ENCODE results near the gene RHPN2.

The RHPN2 gene

DNA sequence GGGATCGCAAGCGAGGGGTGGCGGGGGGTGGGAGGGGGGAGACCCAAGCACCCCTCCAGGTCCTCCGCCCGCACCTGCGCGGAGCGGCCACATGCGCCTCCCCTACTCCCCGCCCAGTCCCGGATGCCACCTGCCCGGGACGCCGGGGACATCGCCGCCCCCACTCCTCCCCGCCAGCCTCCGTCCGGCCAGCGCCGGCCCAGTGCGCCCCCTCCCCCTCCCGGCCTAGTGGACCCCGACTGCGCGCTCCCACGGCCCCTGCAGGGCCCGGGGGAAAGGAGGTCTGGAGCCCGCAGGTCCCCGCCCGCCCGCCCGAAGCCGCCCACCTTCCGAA, 263 bp downstream of the RHPN2 start:
- DNase-seq (ENCODE audit: low spot score) = no peak

DNA sequence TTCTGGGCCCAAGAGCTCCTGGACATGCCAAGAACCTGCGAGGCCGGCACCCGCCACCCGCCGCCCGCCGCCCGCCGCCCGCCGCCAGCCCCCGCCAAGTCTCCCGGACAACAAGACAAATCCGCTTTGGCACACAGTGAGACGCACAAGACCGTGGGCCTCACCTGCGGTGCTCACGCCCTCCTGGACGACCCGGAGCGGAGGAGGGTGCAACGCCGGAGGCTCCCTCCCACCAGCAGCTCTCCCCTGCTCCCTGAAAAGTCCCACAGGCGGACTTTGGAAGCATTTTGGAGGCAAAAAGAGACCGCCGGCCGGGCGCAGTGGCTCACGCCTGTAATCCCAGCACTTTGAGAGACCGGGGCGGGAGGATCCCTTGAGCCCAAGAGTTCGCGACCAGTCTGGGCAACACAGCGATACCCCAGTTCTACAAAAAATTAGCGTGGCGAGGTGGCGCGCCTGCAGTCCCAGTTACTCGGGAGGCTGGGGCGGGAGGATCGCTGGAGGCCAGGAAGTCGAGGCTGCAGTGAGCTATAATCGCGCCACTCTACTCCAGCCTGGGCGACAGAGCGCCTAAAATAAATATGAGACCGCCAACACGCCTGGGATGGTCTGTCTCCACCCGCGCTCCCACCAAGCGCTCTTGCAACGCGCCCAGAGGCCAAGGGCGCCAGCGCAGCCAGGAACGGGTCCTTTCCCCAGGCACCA, 783 bp downstream of the RHPN2 start:
- Histone ChIP-seq H2BK12ac (ENCODE audit: low read length) (peak overlapping the region; percentile 41), H3K27ac (replicated peaks; ENCODE audit: low read length) (no peak overlapping the region)
- WGBS, 2 donors (ENCODE audit: extremely low coverage in 2 of 2, insufficient read length in 2 of 2, insufficient replicate concordance in 1 of 2) = no CpG with 5 or more reads among the region's 56 CpGs

More for the DNA sequence above, 263 bp downstream of the RHPN2 start:
- H3K23ac ChIP-seq (ENCODE audit: low read depth, low read length, poor library complexity) = no peak overlapping the region
- no peak overlapping the region for H3K4ac ChIP-seq (ENCODE audit: low read length)
- H3K4me2 ChIP-seq (ENCODE audit: insufficient read depth, low read length, poor library complexity, severe bottlenecking) = peak overlapping the region; percentile 97
- H4K8ac ChIP-seq (ENCODE audit: low read depth, low read length) = no peak overlapping the region
- H4K91ac ChIP-seq (ENCODE audit: low read depth, low read length, poor library complexity) = no peak overlapping the region
- H3K18ac ChIP-seq (ENCODE audit: low read length) = peak overlapping the region; percentile 92
- no peak overlapping the region for H2BK120ac ChIP-seq (ENCODE audit: low read depth, low read length)
- no peak overlapping the region for H2BK12ac ChIP-seq (ENCODE audit: low read length)
- no CpG with 5 or more reads among the region's 35 CpGs for WGBS, 2 donors (ENCODE audit: extremely low coverage in 2 of 2, insufficient read length in 2 of 2, insufficient replicate concordance in 1 of 2)
- peaks cover 4% of the 10 kb centered on the region for H3K79me1 ChIP-seq (ENCODE audit: low read depth, low read length)
- no peaks in the 10 kb centered on the region for H3K36me3 ChIP-seq (replicated peaks in 1 of 2; ENCODE audit: control insufficient read depth in 2 of 2, insufficient read depth in 2 of 2, low read length in 2 of 2)
- H3K4me1 ChIP-seq (ENCODE audit: control insufficient read depth in 2 of 2, insufficient read depth in 1 of 2, low read depth in 1 of 2, low read length in 2 of 2) = peaks cover 2 to 4% of the 10 kb centered on the region in 2 donors
- peak overlapping the region; percentile 63 for H2AK5ac ChIP-seq (ENCODE audit: low read depth, low read length)
- H3K9me3 ChIP-seq (replicated peaks in 1 of 2; ENCODE audit: control insufficient read depth in 2 of 2, insufficient read depth in 1 of 2, low read depth in 1 of 2, low read length in 2 of 2) = no peaks in the 10 kb centered on the region
- H2BK15ac ChIP-seq (ENCODE audit: low read length) = no peak overlapping the region
- no peak overlapping the region for H3K27ac ChIP-seq (replicated peaks; ENCODE audit: low read length)
- H3K9ac ChIP-seq (ENCODE audit: low read depth, low read length, poor library complexity) = peak overlapping the region; percentile 78
- H3K4me3 ChIP-seq (ENCODE audit: low read length in 2 of 2) = peak overlapping the region; percentile 75 to 82
- peaks cover 0 to 15% (median 11%) of the 10 kb centered on the region in 3 experiments for H3K27me3 ChIP-seq (ENCODE audit: control insufficient read depth in 3 of 3, insufficient read depth in 3 of 3, low read depth in 1 of 3, low read length in 3 of 3)
- H2BK5ac ChIP-seq (ENCODE audit: low read length) = no peak overlapping the region
- H3K14ac ChIP-seq (ENCODE audit: low read length) = no peak overlapping the region
- peak overlapping the region; percentile 87 for H2AFZ ChIP-seq (ENCODE audit: low read length)

DNA sequence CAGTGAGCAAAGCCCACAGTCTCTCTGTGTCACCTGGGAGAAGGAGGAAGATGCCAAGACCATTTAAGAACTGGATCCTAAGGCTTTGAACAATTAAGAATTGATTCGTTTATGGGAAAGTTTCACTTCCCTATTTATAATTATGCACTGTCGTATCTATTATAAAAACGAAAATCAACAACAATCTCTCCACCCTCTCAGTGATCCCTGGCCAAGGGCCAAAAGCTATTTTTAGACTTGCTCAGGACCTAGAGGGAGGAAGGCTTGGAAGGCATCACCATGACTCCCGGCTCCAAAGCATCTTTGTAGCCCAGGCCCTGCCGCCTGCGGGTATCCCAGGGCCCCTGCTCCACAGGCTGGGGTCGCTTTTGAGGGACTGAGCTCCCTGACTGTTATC, 1.3 kb downstream of the RHPN2 start:
- Histone ChIP-seq H3K23ac (ENCODE audit: low read depth, low read length, poor library complexity) (no peak overlapping the region), H2BK5ac (ENCODE audit: low read length) (no peak overlapping the region), H2AFZ (ENCODE audit: low read length) (peak overlapping the region; percentile 87), H4K91ac (ENCODE audit: low read depth, low read length, poor library complexity) (no peak overlapping the region), H3K9me3 (replicated peaks in 1 of 2; ENCODE audit: control insufficient read depth in 2 of 2, insufficient read depth in 1 of 2, low read depth in 1 of 2, low read length in 2 of 2) (no peaks in the 10 kb centered on the region), H3K4me1 (ENCODE audit: control insufficient read depth in 2 of 2, insufficient read depth in 1 of 2, low read depth in 1 of 2, low read length in 2 of 2) (peaks cover 2 to 4% of the 10 kb centered on the region in 2 donors), H2AK5ac (ENCODE audit: low read depth, low read length) (no peak overlapping the region), H3K27ac (replicated peaks; ENCODE audit: low read length) (no peak overlapping the region), H3K14ac (ENCODE audit: low read length) (no peak overlapping the region), H2BK12ac (ENCODE audit: low read length) (no peak overlapping the region), H4K8ac (ENCODE audit: low read depth, low read length) (no peak overlapping the region), H3K18ac (ENCODE audit: low read length) (no peak overlapping the region), H2BK15ac (ENCODE audit: low read length) (no peak overlapping the region), H3K79me1 (ENCODE audit: low read depth, low read length) (peaks cover 4% of the 10 kb centered on the region), H2BK120ac (ENCODE audit: low read depth, low read length) (no peak overlapping the region), H3K27me3 (ENCODE audit: control insufficient read depth in 3 of 3, insufficient read depth in 3 of 3, low read depth in 1 of 3, low read length in 3 of 3) (peaks cover 0 to 15% (median 11%) of the 10 kb centered on the region in 3 experiments), H3K4ac (ENCODE audit: low read length) (no peak overlapping the region), H3K4me3 (ENCODE audit: low read length in 2 of 2) (peak overlapping the region; percentile 55 to 75), H3K9ac (ENCODE audit: low read depth, low read length, poor library complexity) (no peak overlapping the region), H3K4me2 (ENCODE audit: insufficient read depth, low read length, poor library complexity, severe bottlenecking) (peak overlapping the region; percentile 34), H3K36me3 (replicated peaks in 1 of 2; ENCODE audit: control insufficient read depth in 2 of 2, insufficient read depth in 2 of 2, low read length in 2 of 2) (no peaks in the 10 kb centered on the region)
- WGBS, 2 donors (ENCODE audit: extremely low coverage in 2 of 2, insufficient read length in 2 of 2, insufficient replicate concordance in 1 of 2) = no CpG with 5 or more reads among the region's 7 CpGs
- DNase-seq (ENCODE audit: low spot score) = no peak

More for the DNA sequence above, 783 bp downstream of the RHPN2 start:
- H4K8ac ChIP-seq (ENCODE audit: low read depth, low read length) = no peak overlapping the region
- no peak overlapping the region for H3K4ac ChIP-seq (ENCODE audit: low read length)
- H3K79me1 ChIP-seq (ENCODE audit: low read depth, low read length) = peaks cover 4% of the 10 kb centered on the region
- peak overlapping the region; percentile 80 for H3K23ac ChIP-seq (ENCODE audit: low read depth, low read length, poor library complexity)
- H2BK15ac ChIP-seq (ENCODE audit: low read length) = peak overlapping the region; percentile 37
- H3K4me2 ChIP-seq (ENCODE audit: insufficient read depth, low read length, poor library complexity, severe bottlenecking) = peak overlapping the region; percentile 97
- H3K4me3 ChIP-seq (ENCODE audit: low read length in 2 of 2) = peak overlapping the region; percentile 75 to 82
- H4K91ac ChIP-seq (ENCODE audit: low read depth, low read length, poor library complexity) = no peak overlapping the region
- no peaks in the 10 kb centered on the region for H3K36me3 ChIP-seq (replicated peaks in 1 of 2; ENCODE audit: control insufficient read depth in 2 of 2, insufficient read depth in 2 of 2, low read length in 2 of 2)
- H2BK5ac ChIP-seq (ENCODE audit: low read length) = no peak overlapping the region
- peaks cover 2 to 4% of the 10 kb centered on the region in 2 donors for H3K4me1 ChIP-seq (ENCODE audit: control insufficient read depth in 2 of 2, insufficient read depth in 1 of 2, low read depth in 1 of 2, low read length in 2 of 2)
- no peak overlapping the region for H2BK120ac ChIP-seq (ENCODE audit: low read depth, low read length)
- peak overlapping the region; percentile 92 for H3K18ac ChIP-seq (ENCODE audit: low read length)
- H3K27me3 ChIP-seq (ENCODE audit: control insufficient read depth in 3 of 3, insufficient read depth in 3 of 3, low read depth in 1 of 3, low read length in 3 of 3) = peaks cover 0 to 15% (median 11%) of the 10 kb centered on the region in 3 experiments
- H3K9me3 ChIP-seq (replicated peaks in 1 of 2; ENCODE audit: control insufficient read depth in 2 of 2, insufficient read depth in 1 of 2, low read depth in 1 of 2, low read length in 2 of 2) = no peaks in the 10 kb centered on the region
- H2AK5ac ChIP-seq (ENCODE audit: low read depth, low read length) = peak overlapping the region; percentile 63
- peak overlapping the region; percentile 78 for H3K9ac ChIP-seq (ENCODE audit: low read depth, low read length, poor library complexity)
- peak overlapping the region; percentile 75 for H3K14ac ChIP-seq (ENCODE audit: low read length)
- H2AFZ ChIP-seq (ENCODE audit: low read length) = peak overlapping the region; percentile 87
- peak; percentile 17 for DNase-seq (ENCODE audit: low spot score)

DNA sequence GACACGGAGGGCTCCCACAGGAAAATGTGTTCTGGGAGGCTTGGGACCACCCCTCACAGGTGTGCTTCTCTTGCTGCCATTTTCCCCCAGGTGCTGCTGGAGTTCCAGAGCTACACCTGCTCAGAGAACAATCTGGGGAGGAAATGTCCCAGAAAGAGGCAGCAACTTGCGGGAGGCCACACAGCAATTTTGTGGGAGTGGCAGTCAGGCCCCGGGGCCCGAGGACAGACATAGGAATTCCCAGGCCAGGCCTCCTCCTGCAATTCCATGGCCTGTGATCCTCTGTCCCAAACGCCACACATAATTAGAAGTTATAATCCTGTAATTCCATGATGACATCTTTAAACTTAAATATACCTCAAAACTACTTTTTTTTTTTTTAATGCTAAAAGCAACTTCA, 1.8 kb downstream of the RHPN2 start:
- no peak overlapping the region for H3K4me2 ChIP-seq (ENCODE audit: insufficient read depth, low read length, poor library complexity, severe bottlenecking)
- peaks cover 4 to 6% of the 10 kb centered on the region in 2 donors for H3K4me1 ChIP-seq (ENCODE audit: control insufficient read depth in 2 of 2, insufficient read depth in 1 of 2, low read depth in 1 of 2, low read length in 2 of 2)
- peaks cover 5% of the 10 kb centered on the region for H3K79me1 ChIP-seq (ENCODE audit: low read depth, low read length)
- H3K9ac ChIP-seq (ENCODE audit: low read depth, low read length, poor library complexity) = no peak overlapping the region
- no peaks in the 10 kb centered on the region for H3K9me3 ChIP-seq (replicated peaks in 1 of 2; ENCODE audit: control insufficient read depth in 2 of 2, insufficient read depth in 1 of 2, low read depth in 1 of 2, low read length in 2 of 2)
- H3K27ac ChIP-seq (replicated peaks; ENCODE audit: low read length) = no peak overlapping the region
- no peaks in the 10 kb centered on the region for H3K36me3 ChIP-seq (replicated peaks in 1 of 2; ENCODE audit: control insufficient read depth in 2 of 2, insufficient read depth in 2 of 2, low read length in 2 of 2)
- H2AK5ac ChIP-seq (ENCODE audit: low read depth, low read length) = no peak overlapping the region
- H3K4ac ChIP-seq (ENCODE audit: low read length) = no peak overlapping the region
- no peak overlapping the region for H2BK5ac ChIP-seq (ENCODE audit: low read length)
- no peak overlapping the region for H4K8ac ChIP-seq (ENCODE audit: low read depth, low read length)
- no peak overlapping the region for H2BK15ac ChIP-seq (ENCODE audit: low read length)
- H3K18ac ChIP-seq (ENCODE audit: low read length) = peak overlapping the region; percentile 28
- no peak overlapping the region for H2BK120ac ChIP-seq (ENCODE audit: low read depth, low read length)
- no peak overlapping the region for H3K23ac ChIP-seq (ENCODE audit: low read depth, low read length, poor library complexity)
- no peak overlapping the region for H2AFZ ChIP-seq (ENCODE audit: low read length)
- no peak overlapping the region for H3K14ac ChIP-seq (ENCODE audit: low read length)
- H2BK12ac ChIP-seq (ENCODE audit: low read length) = no peak overlapping the region
- H3K27me3 ChIP-seq (ENCODE audit: control insufficient read depth in 3 of 3, insufficient read depth in 3 of 3, low read depth in 1 of 3, low read length in 3 of 3) = peaks cover 0 to 15% (median 11%) of the 10 kb centered on the region in 3 experiments
- no peak overlapping the region for H4K91ac ChIP-seq (ENCODE audit: low read depth, low read length, poor library complexity)
- WGBS, 2 donors (ENCODE audit: extremely low coverage in 2 of 2, insufficient read length in 2 of 2, insufficient replicate concordance in 1 of 2) = no CpG with 5 or more reads among the region's 5 CpGs
- no peak overlapping the region for H3K4me3 ChIP-seq (ENCODE audit: low read length in 2 of 2)
- DNase-seq (ENCODE audit: low spot score) = no peak
